Measurements from ENCODE around the gene STX1A.

The STX1A gene

DNA sequence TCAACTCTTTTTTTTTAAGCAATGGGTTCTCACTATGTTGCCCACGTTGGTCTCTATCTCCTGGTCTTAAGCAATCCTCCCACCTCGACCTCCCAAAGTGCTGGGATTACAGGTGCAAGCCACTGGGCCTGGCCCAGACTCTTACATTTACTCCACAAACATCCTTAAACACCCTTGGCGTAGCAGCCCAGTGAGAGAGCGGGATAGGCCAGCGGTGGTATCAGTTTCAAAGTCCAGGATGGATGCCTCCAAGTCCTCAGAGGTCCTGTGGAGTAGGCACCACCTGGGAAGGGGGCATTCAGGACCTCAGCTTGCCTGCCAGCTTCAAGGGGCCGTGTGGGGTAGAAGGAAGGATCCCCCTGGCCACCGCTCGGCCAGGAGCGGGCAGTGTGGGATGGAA, 69.9 kb downstream of the STX1A start:
- no peak for DNase-seq (ENCODE audit: low read depth, low spot score)

Measured in ELF-1 (cell line).